AG09319 (cell line): ENCODE results near the gene TNKS1BP1.

ENCODE experiments used
- DNase-seq: peaks from one replicate; pipeline ENCODE4 v3.0.0-alpha.2; 2010; ENCODE audit warnings: low read depth; ENCODE audit errors: extremely low read depth
- CTCF ChIP-seq: IDR thresholded peaks from 2 replicates; pipeline ENCODE4 v1.5.1; 2011; ENCODE audit warnings: low read depth, mild to moderate bottlenecking, inconsistent platforms, low read length, moderate library complexity

Gene TNKS1BP1

GRCh38 chr11:57358991-57359390 lies 34.2 kb upstream of the TNKS1BP1 start:
- DNase-seq, result no peak
- no peak for TF ChIP-seq CTCF

GRCh38 chr11:57358543-57358961 lies 33.8 kb upstream of the TNKS1BP1 start:
- no peak for TF ChIP-seq CTCF

GRCh38 chr11:57357856-57358255 lies 33.1 kb upstream of the TNKS1BP1 start:
- TF ChIP-seq CTCF, result no peak
- no peak for DNase-seq

More at GRCh38 chr11:57358543-57358961, 33.8 kb upstream of the TNKS1BP1 start:
- no peak for DNase-seq

GRCh38 chr11:57357310-57357709 lies 32.6 kb upstream of the TNKS1BP1 start:
- no peak for TF ChIP-seq CTCF

GRCh38 chr11:57356268-57356667 lies 31.5 kb upstream of the TNKS1BP1 start:
- no peak for TF ChIP-seq CTCF
- DNase-seq, result no peak

More at GRCh38 chr11:57357310-57357709, 32.6 kb upstream of the TNKS1BP1 start:
- no peak for DNase-seq

GRCh38 chr11:57354699-57355098 lies 29.9 kb upstream of the TNKS1BP1 start:
- no peak for DNase-seq
- TF ChIP-seq CTCF, result no peak

GRCh38 chr11:57353852-57354251 lies 29.1 kb upstream of the TNKS1BP1 start:
- DNase-seq, result no peak
- no peak for TF ChIP-seq CTCF
